H54 (cell line): ENCODE results near the gene CHST3.

Experiments used
- DNase-seq: peaks from one replicate; pipeline ENCODE4 v3.0.0; 2011; ENCODE audit warnings: low spot score, mixed read lengths; ENCODE audit not compliant: insufficient read length
- FAIRE-seq: peaks from 3 replicates; lab custom pipeline; 2011; peaks lifted over from hg19 to GRCh38; lab: Jason Lieb, UNC
- POLR2A ChIP-seq: IDR thresholded peaks from 2 replicates; pipeline ENCODE4 v1.6.1; 2011; ENCODE audit warnings: low read depth, mild to moderate bottlenecking, low read length

Gene CHST3

DNA sequence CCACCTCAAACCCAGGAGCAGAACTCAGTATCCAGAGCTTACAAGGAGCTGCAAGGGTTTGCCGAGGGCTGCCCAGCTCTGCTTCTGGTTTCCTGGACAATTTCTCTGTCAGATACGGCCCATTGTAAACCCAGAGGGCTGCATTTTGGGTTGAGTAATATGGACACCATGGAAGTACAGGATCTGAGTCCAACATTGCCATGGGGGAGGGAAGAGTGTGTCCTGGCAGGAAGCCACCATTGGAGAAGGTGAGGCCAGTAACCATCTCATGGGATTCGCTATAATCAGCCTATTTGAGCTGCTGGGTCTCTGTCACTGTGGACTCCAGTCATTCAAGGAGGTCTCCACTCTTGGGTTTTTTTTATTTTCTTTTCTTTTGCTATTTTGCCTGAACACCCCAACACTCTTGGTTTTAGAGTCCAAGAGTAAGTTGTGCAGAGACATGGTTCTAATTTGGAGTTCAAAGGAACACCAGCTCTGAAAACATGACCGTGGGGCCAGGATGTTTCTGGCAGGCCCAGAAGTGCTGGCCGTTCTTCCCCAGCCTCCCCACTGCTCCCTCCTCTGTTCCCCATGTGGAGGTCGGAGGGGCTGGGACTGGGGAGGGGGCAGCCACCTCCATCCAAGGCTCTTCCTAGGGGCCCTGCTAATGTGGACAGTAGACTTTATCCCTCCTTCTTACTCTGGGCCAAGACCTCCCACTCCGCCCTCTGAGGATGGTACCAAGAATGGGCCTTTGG is 46.2 kb downstream of the CHST3 start:
- TF ChIP-seq POLR2A = no peak
- DNase-seq (no peak), FAIRE-seq (no peak)

DNA sequence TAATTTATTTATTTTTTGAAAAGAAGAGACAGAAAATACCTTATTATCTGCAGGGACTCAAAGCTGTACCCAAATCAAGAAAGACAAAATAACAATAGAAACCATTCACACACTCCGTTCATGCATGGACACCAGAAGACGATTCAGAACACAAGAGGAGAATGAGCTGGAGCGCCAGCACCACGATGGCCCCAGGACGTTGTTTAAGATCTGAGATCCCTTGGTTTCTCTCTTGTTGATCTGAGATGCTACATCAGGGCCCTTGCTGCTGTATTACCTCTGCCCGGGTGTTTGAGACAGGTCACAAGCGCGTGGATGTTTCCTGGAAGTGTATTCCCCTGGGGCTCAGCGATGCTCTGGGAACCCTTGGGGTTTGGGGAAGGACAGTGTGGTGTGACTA is 46.8 kb downstream of the CHST3 start:
- FAIRE-seq = no peak
- no peak for DNase-seq
- no peak for TF ChIP-seq POLR2A

DNA sequence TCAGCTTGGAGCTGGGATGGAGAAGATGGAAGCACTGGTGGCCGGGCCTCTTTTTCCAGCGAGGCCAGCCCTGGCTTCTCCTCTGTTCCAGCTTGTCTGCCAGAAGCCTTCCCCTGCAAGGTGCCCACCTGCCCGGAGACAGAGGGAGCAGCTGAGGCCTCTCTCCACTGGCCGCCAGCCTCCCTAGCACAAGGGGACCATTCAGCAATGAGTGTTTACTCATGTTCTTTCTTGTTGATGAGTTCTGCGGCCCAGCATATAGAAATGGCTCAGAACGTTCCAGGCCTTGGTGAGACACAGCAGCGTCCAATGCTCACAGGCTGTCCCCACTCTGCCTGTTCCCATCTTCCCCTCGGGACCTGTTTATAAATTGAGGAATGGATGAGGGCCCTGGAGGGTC is 47.3 kb downstream of the CHST3 start:
- no peak for FAIRE-seq
- no peak for TF ChIP-seq POLR2A
- no peak for DNase-seq

DNA sequence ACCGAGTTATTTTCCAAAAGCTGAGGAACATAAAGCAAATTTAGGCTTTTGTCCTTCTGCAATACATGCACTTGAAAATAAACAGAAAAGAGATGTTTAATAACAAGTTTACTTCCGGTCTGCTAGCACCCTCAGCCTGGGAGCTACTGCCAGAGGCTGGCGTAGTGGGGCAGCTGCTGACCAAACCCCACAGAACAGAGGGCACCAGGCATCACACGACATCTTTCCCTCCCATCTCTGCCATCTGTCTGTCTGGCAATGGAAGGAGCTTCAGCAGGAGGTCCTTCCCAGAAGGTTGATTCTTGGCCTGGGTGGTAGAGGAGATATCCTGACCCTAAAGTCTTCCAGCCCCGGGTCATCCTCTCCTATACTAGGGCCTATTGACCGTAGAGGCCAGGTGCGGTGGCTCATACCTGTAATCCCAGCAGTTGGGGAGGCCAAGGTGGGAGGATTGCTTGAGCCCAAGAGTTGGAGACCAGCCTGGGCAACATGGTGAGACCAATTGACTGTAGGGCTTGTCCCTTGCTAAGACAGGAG is 47.8 kb downstream of the CHST3 start:
- no peak for FAIRE-seq
- DNase-seq = no peak
- no peak for TF ChIP-seq POLR2A

DNA sequence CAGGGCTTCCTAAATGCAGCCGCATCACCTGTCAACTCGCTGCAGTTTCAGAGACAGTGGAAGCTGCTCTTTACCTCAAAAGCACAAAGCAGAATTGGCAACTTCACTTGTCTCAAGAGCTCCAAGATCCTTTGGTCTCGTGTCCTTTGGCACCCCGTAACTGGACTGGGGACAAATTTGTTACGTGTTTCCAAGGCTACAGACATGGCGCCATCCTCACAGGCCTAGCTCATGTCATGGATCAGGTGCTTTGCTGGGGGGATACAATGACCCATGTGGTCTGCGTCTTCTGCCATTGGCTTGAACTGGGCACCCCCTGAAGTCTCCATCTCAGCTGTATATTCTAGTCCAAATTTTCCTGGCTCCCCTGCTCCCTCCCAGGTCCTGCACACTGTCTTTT is 48.6 kb downstream of the CHST3 start:
- TF ChIP-seq POLR2A = no peak
- FAIRE-seq (no peak), DNase-seq (no peak)

DNA sequence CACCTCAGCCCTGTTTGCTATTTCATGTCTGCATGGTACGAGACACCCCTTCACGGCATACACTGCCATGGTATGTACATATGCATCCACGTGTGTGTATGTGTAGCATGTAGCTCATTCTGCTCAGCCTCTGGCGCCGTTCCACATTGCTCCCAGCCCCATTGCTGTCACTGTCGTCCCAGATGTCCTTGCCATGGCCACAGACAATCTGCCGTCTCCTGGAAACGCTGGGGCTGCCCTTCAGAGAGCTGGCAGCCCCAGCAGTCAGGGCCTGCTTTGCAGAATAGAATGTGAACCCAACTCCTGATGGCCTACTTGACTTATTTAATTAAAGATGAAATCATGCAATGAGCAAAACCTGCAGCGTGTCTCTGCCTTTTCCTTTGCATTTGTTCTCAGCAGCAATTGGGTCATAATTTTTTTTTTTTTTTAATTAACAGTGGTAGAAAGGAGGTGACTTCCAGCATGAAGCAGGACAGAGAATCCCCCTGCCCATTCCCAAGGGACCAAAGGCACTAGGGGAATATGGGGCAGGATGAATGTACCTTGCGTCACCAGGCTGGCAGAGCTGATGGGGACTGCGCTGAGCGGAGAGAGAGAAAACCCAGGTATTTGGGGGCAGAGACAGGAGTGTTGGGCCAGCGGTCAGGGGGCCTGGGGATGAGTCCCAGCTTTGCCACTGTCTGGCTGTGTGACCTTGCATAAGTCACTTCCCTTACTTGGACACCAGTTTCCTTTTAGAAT is 49.2 kb downstream of the CHST3 start:
- DNase-seq = no peak
- no peak for FAIRE-seq
- TF ChIP-seq POLR2A = no peak

DNA sequence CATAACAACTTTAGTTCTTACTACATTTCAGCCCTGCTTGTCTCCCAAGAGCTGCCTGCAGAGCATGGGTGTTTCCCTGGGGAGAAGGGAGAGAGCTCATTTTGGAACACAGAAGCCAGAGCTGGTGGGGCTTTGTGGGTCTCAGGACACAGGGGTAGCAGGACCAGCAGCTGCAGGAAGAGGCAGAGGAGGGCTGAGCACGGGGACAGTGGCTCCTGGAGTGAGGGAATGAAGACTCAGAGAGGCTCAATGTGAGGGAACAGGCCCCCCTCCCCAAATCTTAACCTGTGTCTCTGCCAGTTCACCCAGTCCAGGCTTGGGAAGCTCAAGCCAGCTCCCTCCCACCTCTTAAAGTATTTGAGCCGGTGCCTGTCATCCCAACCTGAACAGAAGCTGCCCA is 50.0 kb downstream of the CHST3 start:
- TF ChIP-seq POLR2A = no peak
- FAIRE-seq = no peak
- no peak for DNase-seq

DNA sequence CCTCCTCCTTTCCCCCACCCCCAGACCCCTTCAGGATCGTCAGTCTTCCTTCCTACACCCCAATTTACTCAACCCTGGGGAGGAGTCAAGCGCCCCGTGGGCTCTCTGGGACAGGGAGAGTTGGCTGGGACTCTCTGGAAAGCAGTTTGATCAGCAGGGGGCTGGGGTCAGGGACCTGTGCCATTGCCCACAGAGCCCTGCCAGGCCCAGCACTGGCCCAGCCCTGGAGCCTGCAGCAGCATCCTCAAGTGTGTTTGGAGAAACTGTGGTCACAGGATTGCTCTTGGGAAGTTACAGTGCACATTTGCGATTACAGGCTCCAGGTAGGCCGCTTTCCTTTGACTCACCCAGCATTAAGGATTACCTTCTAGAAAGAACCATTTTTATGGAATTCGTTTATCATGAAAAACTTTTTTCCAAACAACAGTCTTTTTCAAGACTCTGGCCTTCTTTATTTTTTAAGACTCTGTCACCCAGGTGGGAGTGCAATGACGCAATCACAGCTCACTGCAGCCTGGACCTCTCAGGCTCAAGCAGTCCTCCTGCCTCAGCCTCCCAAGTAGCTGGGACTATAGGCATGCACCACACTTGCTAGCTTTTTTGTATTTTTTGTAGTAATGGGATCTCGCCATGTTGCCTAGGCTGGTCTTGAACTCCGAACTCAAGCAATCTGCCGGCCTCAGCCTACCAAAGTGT is 50.7 kb downstream of the CHST3 start:
- no peak for FAIRE-seq
- DNase-seq = no peak
- TF ChIP-seq POLR2A = no peak

DNA sequence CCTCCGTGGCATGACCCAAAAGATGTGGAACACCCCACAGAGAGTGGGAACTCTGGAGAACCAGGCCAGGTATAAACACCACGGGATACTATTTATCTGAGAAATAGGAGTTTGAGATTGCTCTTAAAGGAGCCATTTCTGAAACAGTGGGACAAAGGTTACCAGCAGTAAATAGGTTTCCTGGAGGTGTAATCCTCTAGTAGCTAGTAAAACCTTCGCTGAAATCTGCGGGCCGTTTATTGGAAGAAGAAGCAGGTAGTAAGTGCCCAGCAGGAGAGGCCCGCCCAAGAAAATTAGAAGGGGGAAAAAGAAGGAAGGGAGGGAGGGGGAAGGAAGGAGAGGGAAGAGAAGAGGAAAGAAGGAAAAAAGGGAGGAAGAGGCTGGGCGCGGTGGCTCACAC is 51.6 kb downstream of the CHST3 start:
- DNase-seq (no peak), FAIRE-seq (no peak)
- TF ChIP-seq POLR2A = no peak

DNA sequence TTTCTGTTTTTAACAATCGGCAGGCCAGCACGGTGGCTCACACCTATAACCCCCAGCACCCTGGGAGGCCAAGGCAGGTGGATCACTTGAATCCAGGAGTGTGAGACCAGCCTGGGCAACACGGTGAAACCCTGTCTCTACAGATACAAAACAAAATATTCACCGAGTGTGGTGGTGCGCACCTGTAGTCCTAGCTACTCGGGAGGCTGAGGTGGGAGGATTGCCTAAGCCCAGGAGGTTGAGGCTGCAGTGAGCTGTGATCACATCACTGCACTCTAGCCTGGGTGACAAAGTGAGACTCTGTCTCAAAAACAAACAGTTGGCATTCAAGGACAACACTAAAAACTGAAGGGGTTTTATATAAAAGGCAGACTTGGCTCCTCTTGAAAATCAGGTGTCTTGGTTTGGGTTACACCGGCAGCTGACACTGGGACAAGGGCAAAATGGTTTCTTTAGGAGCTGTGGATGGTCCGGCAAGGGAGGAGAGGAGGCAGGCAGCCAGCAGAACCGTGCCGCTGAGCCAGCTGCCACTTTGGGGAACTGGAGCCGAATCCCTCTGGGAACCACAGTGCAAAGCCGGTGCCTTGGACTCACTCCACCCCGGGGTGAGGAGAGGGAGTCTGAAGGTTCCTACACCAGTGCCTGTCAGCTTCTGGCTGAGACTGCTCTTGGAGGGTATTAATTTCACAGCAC is 52.6 kb downstream of the CHST3 start:
- no peak for DNase-seq
- no peak for TF ChIP-seq POLR2A
- FAIRE-seq = no peak

DNA sequence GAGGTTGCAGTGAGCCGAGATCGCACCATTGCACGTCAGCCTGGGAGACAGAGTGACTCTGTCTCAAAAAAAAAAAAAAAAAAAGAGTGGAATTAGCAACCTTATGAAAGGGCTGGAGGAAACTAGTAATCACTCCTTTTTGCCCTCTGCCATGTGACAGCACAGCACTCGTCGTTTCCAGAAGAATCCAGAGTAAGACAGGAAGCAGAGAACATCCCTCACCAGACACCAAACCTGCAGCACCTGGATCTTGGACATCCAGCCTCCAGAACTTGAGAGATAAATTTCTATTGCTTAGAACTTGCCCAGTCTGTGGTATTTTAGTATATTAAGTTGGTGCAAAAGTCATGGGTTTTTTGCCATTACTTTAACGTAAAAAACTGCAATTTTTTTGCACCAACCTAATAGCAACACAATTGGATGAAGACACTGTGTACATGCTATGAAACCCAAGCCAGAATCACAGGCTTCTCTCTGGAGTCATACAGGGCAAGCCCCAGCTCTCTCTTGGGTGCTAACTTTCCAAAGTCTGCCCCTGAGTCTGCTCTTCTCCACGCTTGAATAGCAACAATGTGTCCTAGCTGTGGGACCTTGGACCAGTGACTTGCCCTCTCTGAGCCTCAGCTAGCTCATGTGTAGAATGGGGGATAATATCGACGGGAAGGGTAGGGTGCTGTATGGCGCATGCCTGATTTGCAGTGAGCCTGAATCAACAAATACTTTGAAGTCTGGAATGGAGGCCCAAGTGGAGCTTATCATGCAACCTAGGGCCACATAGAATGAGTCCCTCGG is 55.1 kb downstream of the CHST3 start:
- DNase-seq = no peak
- FAIRE-seq = no peak
- TF ChIP-seq POLR2A = no peak

DNA sequence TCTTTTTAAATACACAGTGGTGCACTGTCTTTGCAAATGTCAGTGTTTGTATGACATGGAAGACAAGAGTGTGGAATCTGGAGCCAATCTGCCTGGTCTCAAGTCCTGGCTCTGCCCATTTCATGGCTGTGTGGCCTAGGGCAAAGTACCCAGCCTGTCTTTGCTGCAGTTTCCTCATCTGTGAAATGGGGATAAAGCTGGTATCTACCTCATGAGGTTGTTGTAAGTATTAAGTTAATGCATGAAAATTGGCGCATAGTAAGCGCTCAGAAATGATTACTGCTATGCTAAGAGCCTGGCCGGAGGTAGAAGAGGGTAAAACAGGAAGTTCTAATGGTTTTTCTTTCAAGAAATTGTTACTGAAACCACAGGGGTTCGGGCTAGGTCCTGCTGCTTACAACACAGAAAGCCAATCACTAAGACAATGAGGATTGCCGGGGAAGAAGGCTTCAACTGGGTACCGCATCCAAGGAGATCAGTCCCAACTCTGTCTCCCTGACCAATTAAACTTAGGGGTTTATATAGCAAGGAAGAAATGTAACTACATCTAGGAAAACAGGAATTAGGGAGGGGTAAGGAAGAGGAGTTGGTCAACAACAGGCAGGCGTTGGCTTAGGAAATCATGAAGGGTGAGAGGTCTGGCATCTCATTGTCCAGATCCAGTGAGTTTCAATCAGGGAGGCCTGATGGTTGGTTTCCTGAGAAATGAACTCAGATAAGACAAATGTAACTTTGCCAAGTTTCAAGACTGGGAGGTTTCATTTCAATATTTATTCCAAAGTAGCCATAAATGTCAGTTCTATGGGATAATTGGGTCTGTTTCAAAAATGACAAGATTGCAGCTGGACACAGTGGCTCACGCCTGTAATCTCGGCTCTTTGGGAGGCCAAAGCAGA is 57.0 kb downstream of the CHST3 start:
- DNase-seq (no peak), FAIRE-seq (no peak)
- TF ChIP-seq POLR2A = no peak
